ENCODE measurements around the gene TOGARAM2.

The TOGARAM2 gene

DNA sequence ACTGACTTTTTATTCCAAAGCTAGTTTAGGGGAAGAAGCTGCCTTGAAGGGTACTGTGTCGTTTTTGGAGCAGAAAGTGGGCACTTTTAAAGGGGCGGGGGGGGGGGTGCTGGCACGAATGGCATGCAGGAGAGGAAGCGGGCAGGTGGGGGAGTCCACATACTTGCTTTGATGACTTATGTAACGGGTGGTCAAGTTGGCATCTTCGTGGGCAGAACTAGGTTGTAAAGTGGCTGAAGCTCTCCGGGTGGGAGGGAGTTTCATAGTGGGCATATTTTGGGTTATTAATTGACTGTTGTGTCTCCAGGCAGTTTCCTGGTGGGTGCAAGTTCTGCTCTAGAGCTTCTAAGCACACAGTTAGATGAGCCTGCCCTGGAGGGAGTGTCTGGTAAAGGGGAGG is 73.3 kb downstream of the TOGARAM2 start:
- no peak overlapping the region for H3K4me3 ChIP-seq (ENCODE audit: low read depth, low read length)
- TF ChIP-seq, protein P1, sequence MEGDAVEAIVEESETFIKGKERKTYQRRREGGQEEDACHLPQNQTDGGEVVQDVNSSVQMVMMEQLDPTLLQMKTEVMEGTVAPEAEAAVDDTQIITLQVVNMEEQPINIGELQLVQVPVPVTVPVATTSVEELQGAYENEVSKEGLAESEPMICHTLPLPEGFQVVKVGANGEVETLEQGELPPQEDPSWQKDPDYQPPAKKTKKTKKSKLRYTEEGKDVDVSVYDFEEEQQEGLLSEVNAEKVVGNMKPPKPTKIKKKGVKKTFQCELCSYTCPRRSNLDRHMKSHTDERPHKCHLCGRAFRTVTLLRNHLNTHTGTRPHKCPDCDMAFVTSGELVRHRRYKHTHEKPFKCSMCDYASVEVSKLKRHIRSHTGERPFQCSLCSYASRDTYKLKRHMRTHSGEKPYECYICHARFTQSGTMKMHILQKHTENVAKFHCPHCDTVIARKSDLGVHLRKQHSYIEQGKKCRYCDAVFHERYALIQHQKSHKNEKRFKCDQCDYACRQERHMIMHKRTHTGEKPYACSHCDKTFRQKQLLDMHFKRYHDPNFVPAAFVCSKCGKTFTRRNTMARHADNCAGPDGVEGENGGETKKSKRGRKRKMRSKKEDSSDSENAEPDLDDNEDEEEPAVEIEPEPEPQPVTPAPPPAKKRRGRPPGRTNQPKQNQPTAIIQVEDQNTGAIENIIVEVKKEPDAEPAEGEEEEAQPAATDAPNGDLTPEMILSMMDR (conservative IDR thresholded peaks at IDR 0.05; ENCODE audit: low read depth, low read length) = no peak
- no peak for DNase-seq (ENCODE audit: low read depth)

DNA sequence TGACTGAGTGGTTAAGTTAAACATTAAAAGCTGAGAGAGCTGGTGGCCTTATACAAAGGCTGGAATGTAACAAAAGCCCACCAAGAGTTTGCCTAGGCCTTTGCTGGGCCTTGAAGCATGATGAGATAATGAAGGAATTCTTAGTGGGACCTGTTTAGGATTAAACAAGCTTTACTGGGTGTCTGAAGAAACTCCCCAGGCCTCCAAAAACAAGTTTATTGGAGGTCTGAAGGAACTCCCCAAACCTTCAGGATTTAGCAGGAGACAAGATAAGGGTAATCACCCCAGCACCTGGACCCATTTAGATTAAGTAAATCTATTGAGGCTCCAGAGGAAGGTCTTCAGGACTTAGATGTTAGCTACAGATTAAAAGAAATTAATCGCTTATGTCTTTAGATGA is 74.5 kb downstream of the TOGARAM2 start:
- DNase-seq (ENCODE audit: low read depth) = no peak
- H3K4me3 ChIP-seq (ENCODE audit: low read depth, low read length) = no peak overlapping the region
- TF ChIP-seq, protein P1 (conservative IDR thresholded peaks at IDR 0.05; ENCODE audit: low read depth, low read length) = no peak

DNA sequence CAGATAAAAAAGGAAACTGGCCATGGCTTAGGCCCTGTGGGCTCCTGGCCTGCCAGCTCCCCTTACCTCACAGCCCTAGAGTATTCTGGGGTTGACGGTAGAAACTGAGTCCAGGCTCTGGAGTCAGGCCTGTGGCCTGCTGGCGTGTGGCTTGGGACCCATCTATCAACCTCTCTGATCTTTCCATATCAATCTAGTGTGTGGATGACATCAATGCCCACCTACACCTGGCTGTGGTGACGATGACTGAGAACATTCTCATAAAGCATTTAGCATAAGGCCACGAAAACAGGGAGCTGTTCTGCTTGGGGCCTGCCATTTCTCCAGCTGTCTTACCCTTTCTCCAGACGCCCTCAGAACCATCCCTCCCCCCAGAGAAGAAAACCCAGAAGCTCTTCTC is 75.4 kb downstream of the TOGARAM2 start:
- no peak overlapping the region for H3K4me3 ChIP-seq (ENCODE audit: low read depth, low read length)
- DNase-seq (ENCODE audit: low read depth) = no peak
- TF ChIP-seq, protein P1 (conservative IDR thresholded peaks at IDR 0.05; ENCODE audit: low read depth, low read length) = no peak

DNA sequence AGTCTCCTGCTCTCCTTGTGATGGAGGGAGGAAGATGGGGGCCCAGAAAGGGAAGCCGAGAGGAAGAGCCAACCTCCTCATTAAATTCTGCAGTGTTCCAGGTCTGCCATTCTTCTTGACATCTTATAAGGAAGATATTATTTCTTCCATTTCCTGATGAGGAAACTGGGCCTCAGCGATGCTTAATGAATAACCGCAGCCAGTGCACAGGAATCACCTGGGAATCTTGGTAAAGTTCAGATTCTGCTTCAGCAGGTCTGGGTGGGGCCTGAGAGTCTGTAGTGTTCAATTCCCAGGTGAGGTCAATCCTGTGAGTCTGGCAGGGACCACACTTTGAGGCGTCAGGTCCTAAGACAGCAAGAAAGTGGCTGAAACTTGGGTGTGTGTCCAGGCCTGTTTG is 75.9 kb downstream of the TOGARAM2 start:
- TF ChIP-seq, protein P1 (conservative IDR thresholded peaks at IDR 0.05; ENCODE audit: low read depth, low read length) = no peak
- H3K4me3 ChIP-seq (ENCODE audit: low read depth, low read length) = no peak overlapping the region
- DNase-seq (ENCODE audit: low read depth) = no peak

DNA sequence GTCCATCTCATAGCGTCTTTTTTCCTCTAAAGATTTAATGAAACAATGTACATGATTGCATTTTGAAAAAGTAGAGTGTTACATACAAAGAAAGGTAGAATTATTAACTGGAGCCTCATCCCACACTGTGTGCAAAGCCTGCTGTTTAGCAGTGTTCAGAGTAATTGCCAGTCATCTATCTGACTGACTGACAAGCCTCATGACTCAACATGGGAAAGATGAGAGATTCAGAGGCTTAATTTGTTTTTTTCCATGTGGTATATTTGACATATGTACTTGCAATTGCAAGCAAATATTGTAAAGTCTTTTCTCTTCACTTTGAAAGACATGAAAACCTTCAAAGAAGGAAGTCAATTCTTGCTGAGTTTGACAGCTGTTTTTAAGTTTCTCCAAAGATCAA is 78.5 kb downstream of the TOGARAM2 start:
- TF ChIP-seq, protein P1 (conservative IDR thresholded peaks at IDR 0.05; ENCODE audit: low read depth, low read length) = no peak
- H3K4me3 ChIP-seq (ENCODE audit: low read depth, low read length) = no peak overlapping the region
- DNase-seq (ENCODE audit: low read depth) = no peak

DNA sequence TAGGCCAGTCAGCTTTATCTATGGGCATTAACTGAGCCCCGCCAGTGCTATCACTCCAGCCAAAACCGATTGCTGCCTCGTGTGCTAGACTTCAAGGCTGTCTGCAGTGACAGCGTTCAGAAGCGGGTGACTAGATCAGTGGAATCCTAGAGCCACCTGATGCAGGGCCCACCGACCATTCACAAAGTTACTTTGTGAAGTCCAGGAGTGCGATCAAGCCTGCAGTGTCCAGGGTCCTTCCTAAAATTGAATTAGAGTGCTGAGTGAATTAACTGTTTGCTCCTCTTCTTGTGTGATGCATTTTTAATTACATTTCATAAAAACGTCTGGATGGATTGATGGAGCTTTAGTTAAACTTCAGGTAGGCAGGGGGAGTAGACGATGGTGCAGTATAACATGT is 79.3 kb downstream of the TOGARAM2 start:
- TF ChIP-seq, protein P1 (conservative IDR thresholded peaks at IDR 0.05; ENCODE audit: low read depth, low read length) = no peak
- DNase-seq (ENCODE audit: low read depth) = no peak
- H3K4me3 ChIP-seq (ENCODE audit: low read depth, low read length) = no peak overlapping the region

DNA sequence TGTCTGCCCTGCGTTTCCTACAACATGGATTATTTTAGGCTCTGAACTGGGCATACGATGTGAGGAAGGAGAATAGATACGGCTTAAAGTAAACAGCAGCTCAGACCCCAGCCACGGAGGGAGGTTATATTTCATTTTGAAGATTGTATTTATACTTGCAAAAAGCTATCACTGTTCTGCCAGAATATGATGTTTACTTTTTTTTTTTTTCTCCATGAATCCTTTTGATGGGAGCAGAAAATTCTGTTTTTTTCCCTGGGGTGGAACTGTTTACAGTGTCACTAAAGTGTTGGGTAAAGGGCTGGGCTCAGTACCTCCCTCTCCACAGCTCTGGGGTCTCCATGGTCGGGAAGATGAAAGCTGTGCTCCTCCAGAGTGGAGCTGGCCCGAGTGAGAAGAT is 80.1 kb downstream of the TOGARAM2 start:
- no peak for DNase-seq (ENCODE audit: low read depth)
- TF ChIP-seq, protein P1 (conservative IDR thresholded peaks at IDR 0.05; ENCODE audit: low read depth, low read length) = no peak
- no peak overlapping the region for H3K4me3 ChIP-seq (ENCODE audit: low read depth, low read length)

Data from choroid plexus epithelial cell (primary cell).